Activated naive CD8-positive, alpha-beta T cell treated with anti-CD3 and anti-CD28 coated beads for 36 hours (primary cell): Measurements from ENCODE around the gene RPL27A. TPM values are rescaled to one million over a fixed set of nuclear protein-coding genes. Genes with fewer than 3 reads are reported as not detected.

ENCODE experiments used
- DNase-seq: peaks from one replicate; pipeline ENCODE4 v3.0.0; 2021
- H3K27ac Mint-ChIP-seq: one replicate; pipeline ENCODE4 v1.8.0; 2022; ENCODE audit warnings: mild to moderate bottlenecking, moderate library complexity, mixed read lengths
- H3K27me3 Mint-ChIP-seq: one replicate; pipeline ENCODE4 v1.8.0; 2022; ENCODE audit warnings: mild to moderate bottlenecking, mixed read lengths
- H3K36me3 Mint-ChIP-seq: one replicate; pipeline ENCODE4 v1.8.0; 2021; ENCODE audit warnings: mild to moderate bottlenecking, mixed read lengths
- H3K4me1 Mint-ChIP-seq: one replicate; pipeline ENCODE4 v1.8.0; 2021; ENCODE audit warnings: mixed read lengths
- H3K4me3 Mint-ChIP-seq: one replicate; pipeline ENCODE4 v1.8.0; 2022; ENCODE audit warnings: mild to moderate bottlenecking, moderate library complexity, mixed read lengths
- H3K9me3 Mint-ChIP-seq: one replicate; pipeline ENCODE4 v1.8.0; 2022; ENCODE audit warnings: mixed read lengths
- total RNA-seq, 2 experiments: library from RNA; stranded (reverse); gene quantifications; one replicate each; pipeline ENCODE4 v1.2.3, GENCODE V29; 2021

Gene RPL27A
- total RNA-seq, 2 experiments from 2014 or later, result 1,128 to 1,154 TPM

DNA sequence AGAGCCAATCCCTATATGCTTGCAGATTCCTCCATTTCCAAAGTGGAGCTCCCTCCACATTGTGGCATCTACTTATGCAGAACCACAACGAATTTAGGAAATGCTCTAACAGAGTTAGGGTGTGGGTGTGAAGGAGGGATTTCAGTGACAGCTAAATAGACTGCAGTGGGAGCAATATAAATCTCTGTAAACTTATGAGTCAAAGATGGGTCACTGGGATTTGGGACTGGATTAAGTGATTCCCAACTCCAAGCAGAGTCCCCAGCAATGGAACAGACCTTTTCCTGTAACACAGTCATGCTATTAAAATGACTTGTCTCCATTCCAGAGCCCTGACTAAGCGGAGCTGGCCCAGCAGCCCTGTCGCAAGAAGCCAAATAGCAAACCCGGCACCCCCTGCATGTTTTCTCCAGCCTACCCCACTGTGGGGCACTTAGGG lies 36.6 kb downstream of the RPL27A start:
- no peak overlapping the region for H3K4me3 Mint-ChIP-seq
- no peak overlapping the region for H3K27ac Mint-ChIP-seq
- H3K4me1 Mint-ChIP-seq, result peaks cover 8% of the 10 kb centered on the region
- H3K27me3 Mint-ChIP-seq, result peaks cover 3% of the 10 kb centered on the region
- no peaks in the 10 kb centered on the region for H3K9me3 Mint-ChIP-seq
- H3K36me3 Mint-ChIP-seq, result no peaks in the 10 kb centered on the region
- no peak for DNase-seq

GRCh38 chr11:8719721-8720120 lies 37.1 kb downstream of the RPL27A start:
- H3K4me1 Mint-ChIP-seq, result peaks cover 8% of the 10 kb centered on the region
- peaks cover 3% of the 10 kb centered on the region for H3K27me3 Mint-ChIP-seq
- no peak overlapping the region for H3K27ac Mint-ChIP-seq
- H3K4me3 Mint-ChIP-seq, result no peak overlapping the region
- H3K9me3 Mint-ChIP-seq, result no peaks in the 10 kb centered on the region
- H3K36me3 Mint-ChIP-seq, result no peaks in the 10 kb centered on the region
- DNase-seq, result no peak

DNA sequence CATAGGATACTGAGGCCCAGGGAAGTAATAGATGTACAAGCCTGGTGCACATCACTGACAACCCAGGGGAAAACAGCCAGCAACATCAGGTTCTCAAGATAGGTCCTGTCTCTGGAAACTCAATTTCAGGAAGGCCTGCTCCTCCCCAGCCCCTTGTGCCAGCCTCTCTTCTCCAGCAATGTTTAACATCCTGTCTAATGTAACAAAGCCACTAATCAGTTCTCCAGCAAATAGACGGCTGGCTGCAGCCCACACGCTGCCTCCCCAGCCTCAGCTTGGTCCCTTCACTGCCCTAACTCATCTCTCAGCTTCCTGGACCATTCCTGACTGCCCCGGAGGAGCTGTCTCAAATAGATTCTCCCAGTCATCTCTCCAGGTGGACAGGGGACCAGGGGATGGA lies 37.8 kb downstream of the RPL27A start:
- H3K4me1 Mint-ChIP-seq, result peaks cover 8% of the 10 kb centered on the region

GRCh38 chr11:8720868-8721608 lies 38.4 kb downstream of the RPL27A start:
- H3K36me3 Mint-ChIP-seq, result no peaks in the 10 kb centered on the region
- no peaks in the 10 kb centered on the region for H3K9me3 Mint-ChIP-seq
- DNase-seq, result no peak
- H3K27ac Mint-ChIP-seq, result no peak overlapping the region
- peaks cover 8% of the 10 kb centered on the region for H3K4me1 Mint-ChIP-seq
- H3K4me3 Mint-ChIP-seq, result no peak overlapping the region
- H3K27me3 Mint-ChIP-seq, result peaks cover 3% of the 10 kb centered on the region

More for the DNA sequence above, 37.8 kb downstream of the RPL27A start:
- no peak overlapping the region for H3K4me3 Mint-ChIP-seq
- no peak for DNase-seq
- no peaks in the 10 kb centered on the region for H3K36me3 Mint-ChIP-seq
- no peaks in the 10 kb centered on the region for H3K9me3 Mint-ChIP-seq
- H3K27ac Mint-ChIP-seq, result no peak overlapping the region
- peaks cover 3% of the 10 kb centered on the region for H3K27me3 Mint-ChIP-seq

DNA sequence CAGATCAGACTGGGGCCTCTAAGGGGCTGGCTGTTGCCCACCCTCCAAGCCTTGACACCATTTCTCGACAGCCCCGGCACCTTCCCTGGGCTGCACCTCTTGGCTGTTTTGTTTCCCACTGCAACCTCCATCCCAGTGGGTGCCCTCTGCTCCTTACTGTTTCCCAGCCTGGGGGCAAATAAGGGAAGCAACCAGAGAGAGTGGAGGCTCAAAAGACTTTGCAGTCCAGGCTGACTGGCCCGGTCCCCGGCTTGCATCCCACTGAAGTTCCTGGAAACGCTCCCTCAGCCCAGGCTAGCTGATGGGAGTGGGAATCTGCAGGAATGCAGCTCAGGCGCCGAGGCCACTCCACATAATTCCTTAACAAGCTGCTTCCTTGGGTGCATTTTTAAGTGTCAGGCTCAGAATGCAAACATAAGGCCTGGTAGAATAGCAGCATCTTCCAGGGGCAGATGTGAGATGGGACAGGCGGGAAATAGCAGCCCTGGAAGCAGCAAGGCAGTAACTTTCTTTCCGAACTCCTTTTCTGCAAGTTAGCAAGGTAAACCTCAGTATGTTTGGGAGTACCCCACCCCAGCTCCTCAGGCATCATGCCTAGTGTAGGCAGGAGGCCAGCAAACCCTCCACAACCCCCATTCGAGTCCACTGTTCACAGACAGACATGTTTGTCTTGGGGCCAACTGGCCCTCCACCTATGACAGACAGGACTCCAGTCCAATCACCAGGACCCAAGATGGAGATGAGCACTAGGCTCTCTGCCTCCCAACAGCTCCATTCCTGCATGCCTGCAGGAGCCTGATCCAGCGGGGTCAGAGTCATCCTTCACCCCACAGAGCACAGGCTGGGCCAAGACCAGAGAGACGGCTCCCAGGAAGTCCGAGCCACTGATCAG lies 39.3 kb downstream of the RPL27A start:
- no peak for DNase-seq
- no peaks in the 10 kb centered on the region for H3K36me3 Mint-ChIP-seq
- H3K9me3 Mint-ChIP-seq, result no peaks in the 10 kb centered on the region
- peaks cover 3% of the 10 kb centered on the region for H3K27me3 Mint-ChIP-seq
- H3K4me1 Mint-ChIP-seq, result peaks cover 8% of the 10 kb centered on the region
- H3K27ac Mint-ChIP-seq, result no peak overlapping the region
- H3K4me3 Mint-ChIP-seq, result no peak overlapping the region

DNA sequence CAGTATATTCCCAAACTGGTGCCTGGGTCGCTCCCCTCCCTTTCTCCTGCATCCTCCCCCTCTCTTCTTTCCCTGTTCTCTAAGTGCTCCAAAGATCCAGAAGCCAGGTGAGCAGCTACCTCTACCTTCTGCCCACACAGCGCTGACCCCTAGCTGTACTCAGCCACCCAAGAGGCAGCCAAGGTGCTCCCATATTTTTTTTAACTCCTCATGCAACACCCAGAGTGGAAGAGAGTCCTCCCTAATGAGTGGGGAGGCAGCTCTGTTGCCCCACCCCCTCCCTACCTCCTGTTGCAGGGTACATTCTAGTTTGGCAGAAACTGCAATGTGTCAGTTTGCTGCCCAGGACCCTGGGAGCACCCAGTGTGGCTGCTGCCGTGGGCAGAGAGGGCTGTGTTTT lies 40.2 kb downstream of the RPL27A start:
- Mint-ChIP-seq H3K27me3 (peaks cover 3% of the 10 kb centered on the region), H3K9me3 (no peaks in the 10 kb centered on the region), H3K4me1 (no peaks in the 10 kb centered on the region), H3K36me3 (no peaks in the 10 kb centered on the region), H3K4me3 (no peak overlapping the region), H3K27ac (no peak overlapping the region)
- no peak for DNase-seq

DNA sequence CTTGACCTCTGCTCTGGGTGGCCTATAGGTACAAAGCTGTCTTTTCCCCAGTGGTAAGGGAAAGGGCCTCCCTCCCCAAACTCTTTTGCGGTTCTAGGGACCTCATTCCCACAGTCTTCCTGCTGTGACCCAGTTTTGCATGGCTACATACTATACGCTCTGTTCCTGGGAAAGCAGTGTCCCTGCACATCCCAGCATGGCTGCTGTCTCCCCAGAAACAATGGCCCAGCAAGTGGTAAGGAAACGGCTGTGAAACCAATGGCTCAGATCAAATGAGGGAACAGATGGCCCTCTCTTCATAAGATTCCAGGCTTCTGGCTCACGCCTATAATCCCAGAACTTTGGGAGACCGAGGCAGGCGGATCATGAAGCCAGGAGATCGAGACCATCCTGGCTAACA lies 41.1 kb downstream of the RPL27A start:
- Mint-ChIP-seq H3K4me3 (no peak overlapping the region), H3K36me3 (no peaks in the 10 kb centered on the region), H3K27ac (no peak overlapping the region), H3K9me3 (no peaks in the 10 kb centered on the region), H3K4me1 (no peaks in the 10 kb centered on the region), H3K27me3 (peaks cover 3% of the 10 kb centered on the region)
- DNase-seq, result no peak

- Mint-ChIP-seq H3K4me3 (no peak overlapping the region), H3K36me3 (no peaks in the 10 kb centered on the region), H3K9me3 (no peaks in the 10 kb centered on the region), H3K27me3 (peaks cover 7% of the 10 kb centered on the region), H3K27ac (no peak overlapping the region), H3K4me1 (no peaks in the 10 kb centered on the region)
- DNase-seq, result no peak
These were observed 42.1 kb downstream of the RPL27A start for GRCh38 chr11:8724682-8725081.

GRCh38 chr11:8726395-8726794 lies 43.8 kb downstream of the RPL27A start:
- H3K27ac Mint-ChIP-seq, result no peak overlapping the region
- no peaks in the 10 kb centered on the region for H3K9me3 Mint-ChIP-seq
- H3K4me1 Mint-ChIP-seq, result no peaks in the 10 kb centered on the region
- H3K27me3 Mint-ChIP-seq, result peaks cover 4% of the 10 kb centered on the region
- no peak for DNase-seq
- H3K36me3 Mint-ChIP-seq, result no peaks in the 10 kb centered on the region
- no peak overlapping the region for H3K4me3 Mint-ChIP-seq

DNA sequence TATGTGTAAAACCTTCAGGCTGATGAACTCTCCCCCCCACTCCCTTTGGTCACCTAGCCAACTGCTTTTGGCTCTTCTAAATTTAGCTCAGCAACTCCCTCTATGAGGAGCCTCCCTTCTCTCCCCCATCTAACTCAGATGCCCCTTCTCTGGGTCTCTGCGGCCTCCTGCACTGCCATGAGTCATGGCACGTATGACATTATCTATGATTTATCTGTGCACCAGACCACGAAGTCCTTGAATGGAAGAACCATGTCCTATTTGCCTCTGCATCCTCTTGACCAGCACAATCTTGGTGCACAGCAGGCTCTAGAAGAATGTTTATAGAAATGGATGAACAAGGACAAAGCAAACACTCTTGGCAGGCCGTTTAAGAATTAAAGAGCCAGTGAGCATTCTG lies 46.0 kb downstream of the RPL27A start:
- Mint-ChIP-seq H3K27ac (no peak overlapping the region), H3K4me3 (no peak overlapping the region), H3K4me1 (no peaks in the 10 kb centered on the region), H3K27me3 (peaks cover 4% of the 10 kb centered on the region), H3K9me3 (no peaks in the 10 kb centered on the region), H3K36me3 (no peaks in the 10 kb centered on the region)
- no peak for DNase-seq

- peaks cover 4% of the 10 kb centered on the region for H3K27me3 Mint-ChIP-seq
- no peak overlapping the region for H3K27ac Mint-ChIP-seq
- H3K4me3 Mint-ChIP-seq, result no peak overlapping the region
- H3K4me1 Mint-ChIP-seq, result no peaks in the 10 kb centered on the region
- no peaks in the 10 kb centered on the region for H3K36me3 Mint-ChIP-seq
- H3K9me3 Mint-ChIP-seq, result no peaks in the 10 kb centered on the region
- no peak for DNase-seq
These were observed 46.5 kb downstream of the RPL27A start for GRCh38 chr11:8729067-8729466.

DNA sequence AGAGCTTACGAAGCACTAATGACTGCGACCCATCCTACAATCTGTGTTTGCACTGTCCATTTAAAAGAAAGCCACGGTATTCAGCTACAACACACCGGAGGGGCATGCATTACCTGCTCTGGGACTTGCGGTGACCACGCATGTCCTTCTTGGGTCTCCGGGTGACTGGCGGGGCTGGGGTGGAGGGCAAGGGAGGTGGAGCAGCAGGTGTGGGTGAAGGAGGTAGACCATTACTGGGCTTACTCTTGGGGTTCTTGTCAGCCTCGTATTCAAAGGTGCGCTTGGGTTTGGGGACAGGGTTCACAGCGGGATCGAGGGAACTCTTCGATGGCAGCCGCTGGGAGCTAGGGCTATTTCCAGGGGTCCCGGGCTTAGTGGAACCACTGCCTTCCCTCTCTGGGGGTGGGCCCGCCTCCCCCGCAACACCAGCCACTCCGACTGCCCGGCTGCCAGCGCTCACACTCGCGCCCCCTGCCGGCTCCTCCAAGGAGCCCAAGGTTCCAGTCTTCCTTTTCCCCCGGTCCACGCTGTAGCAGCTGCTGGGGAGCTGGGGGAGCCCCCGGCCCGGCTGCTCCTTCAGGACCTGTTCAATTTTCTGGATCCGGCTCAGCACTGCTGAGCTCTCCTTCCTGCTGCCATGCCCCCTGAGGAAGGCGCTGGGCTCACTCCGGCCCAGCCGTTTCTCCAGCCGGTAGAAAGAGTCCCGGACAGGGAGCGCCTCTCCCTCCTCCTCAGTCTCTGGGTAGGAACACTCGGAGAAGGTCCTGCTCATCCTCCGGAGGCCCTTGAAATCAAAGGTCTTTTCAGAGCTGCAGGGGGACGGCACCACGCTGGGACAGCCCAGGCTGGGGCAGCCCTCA lies 47.5 kb downstream of the RPL27A start:
- DNase-seq, result no peak
- H3K4me1 Mint-ChIP-seq, result no peaks in the 10 kb centered on the region
- H3K36me3 Mint-ChIP-seq, result no peaks in the 10 kb centered on the region
- H3K4me3 Mint-ChIP-seq, result no peak overlapping the region
- no peak overlapping the region for H3K27ac Mint-ChIP-seq
- peaks cover 4% of the 10 kb centered on the region for H3K27me3 Mint-ChIP-seq
- H3K9me3 Mint-ChIP-seq, result no peaks in the 10 kb centered on the region

DNA sequence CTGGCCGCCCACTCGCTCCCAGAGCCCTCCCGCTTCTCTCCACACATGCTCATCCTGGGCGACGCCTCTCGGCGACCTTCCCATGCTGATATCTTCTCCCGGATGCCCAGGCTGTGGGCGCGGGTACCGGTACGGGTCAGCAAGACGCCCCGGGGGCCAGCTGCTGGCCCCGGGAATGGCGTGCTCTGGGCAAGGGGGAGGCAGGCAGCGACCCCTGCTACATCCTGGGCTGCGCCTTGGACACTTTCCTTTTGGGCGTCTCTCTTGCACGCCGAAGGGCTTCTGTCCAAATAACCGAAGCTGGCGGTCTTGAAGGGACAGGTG lies 48.1 kb downstream of the RPL27A start:
- DNase-seq, result no peak
- Mint-ChIP-seq H3K27me3 (peaks cover 4% of the 10 kb centered on the region), H3K4me3 (no peak overlapping the region), H3K36me3 (no peaks in the 10 kb centered on the region), H3K9me3 (no peaks in the 10 kb centered on the region), H3K4me1 (no peaks in the 10 kb centered on the region), H3K27ac (no peak overlapping the region)

- H3K9me3 Mint-ChIP-seq, result no peaks in the 10 kb centered on the region
- no peaks in the 10 kb centered on the region for H3K36me3 Mint-ChIP-seq
- no peak overlapping the region for H3K27ac Mint-ChIP-seq
- DNase-seq, result no peak
- no peak overlapping the region for H3K4me3 Mint-ChIP-seq
- peaks cover 4% of the 10 kb centered on the region for H3K27me3 Mint-ChIP-seq
- H3K4me1 Mint-ChIP-seq, result no peaks in the 10 kb centered on the region
These were observed 49.2 kb downstream of the RPL27A start for GRCh38 chr11:8731647-8732323.

DNA sequence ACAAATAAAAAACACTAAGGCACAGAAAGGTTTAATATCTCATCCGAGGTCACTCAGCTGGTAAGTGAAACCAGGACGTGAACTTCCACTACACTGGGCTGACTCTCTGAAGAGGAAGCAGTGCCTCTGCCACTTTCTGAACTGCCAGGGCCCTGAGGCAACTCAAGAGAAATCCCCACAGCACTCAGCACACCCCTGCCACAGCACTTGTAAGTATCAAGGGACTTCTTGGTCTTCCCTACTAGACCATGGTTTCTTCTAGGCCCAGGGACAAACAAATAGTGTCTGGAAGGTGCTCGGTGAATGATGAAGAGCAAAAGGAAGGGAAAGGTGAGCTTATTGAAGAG lies 49.7 kb downstream of the RPL27A start:
- no peaks in the 10 kb centered on the region for H3K36me3 Mint-ChIP-seq
- H3K4me1 Mint-ChIP-seq, result no peaks in the 10 kb centered on the region
- H3K4me3 Mint-ChIP-seq, result no peak overlapping the region
- DNase-seq, result no peak
- peaks cover 4% of the 10 kb centered on the region for H3K27me3 Mint-ChIP-seq
- H3K27ac Mint-ChIP-seq, result peak overlapping the region; percentile 44
- no peaks in the 10 kb centered on the region for H3K9me3 Mint-ChIP-seq
